Smooth muscle cell (in vitro differentiated cells): ENCODE data around the gene EXTL2. TPM values are rescaled to one million over a fixed set of nuclear protein-coding genes. Genes with fewer than 3 reads are reported as not detected.

Experiments used
- DNase-seq: peaks from one replicate; lab custom pipeline; 2025; ENCODE audit not compliant: unreplicated experiment; lab: John Stamatoyannopoulos, UW
- H2AFZ ChIP-seq: fragments of 200-600 bp; sonication (generic); 2 replicates; pipeline ENCODE4 v1.6.0; 2016; ENCODE audit warnings: antibody characterized with exemption, low read depth, mild to moderate bottlenecking
- H3F3A ChIP-seq: fragments of 200-600 bp; sonication (generic); 2 replicates; pipeline ENCODE4 v1.6.0; 2017; ENCODE audit warnings: antibody characterized with exemption, low read depth
- H3K27ac ChIP-seq: fragments of 200-600 bp; sonication (generic); 2 replicates; pipeline ENCODE4 v1.5.1; 2016; ENCODE audit warnings: low read depth, mild to moderate bottlenecking
- H3K27me3 ChIP-seq: fragments of 200-600 bp; sonication (generic); 2 replicates; pipeline ENCODE4 v1.6.1; 2016; ENCODE audit warnings: low read depth, mild to moderate bottlenecking
- H3K36me3 ChIP-seq: fragments of 200-600 bp; sonication (generic); 2 replicates; pipeline ENCODE4 v1.5.1; 2016; ENCODE audit warnings: low read depth
- H3K4me1 ChIP-seq: fragments of 200-600 bp; sonication (generic); 2 replicates; pipeline ENCODE4 v1.5.1; 2016; ENCODE audit warnings: low read depth
- H3K4me2 ChIP-seq: fragments of 200-600 bp; sonication (generic); 2 replicates; pipeline ENCODE4 v1.6.0; 2016; ENCODE audit warnings: mild to moderate bottlenecking
- H3K4me3 ChIP-seq: fragments of 200-600 bp; sonication (generic); 2 replicates; pipeline ENCODE4 v1.5.1; 2016; ENCODE audit warnings: mild to moderate bottlenecking
- H3K79me2 ChIP-seq: fragments of 200-600 bp; sonication (generic); 2 replicates; pipeline ENCODE4 v1.6.0; 2016; ENCODE audit warnings: low read depth, mild to moderate bottlenecking
- H3K9ac ChIP-seq: fragments of 200-600 bp; sonication (generic); 2 replicates; pipeline ENCODE4 v1.6.0; 2016; ENCODE audit warnings: low read depth
- H3K9me3 ChIP-seq: fragments of 200-600 bp; sonication (generic); replicated peaks from 2 replicates; pipeline ENCODE4 v1.5.1; 2016; ENCODE audit warnings: low read depth
- H4K20me1 ChIP-seq: fragments of 200-600 bp; sonication (generic); 2 replicates; pipeline ENCODE4 v1.6.0; 2016; ENCODE audit warnings: low read depth
- WGBS: methylation state at CpG from one replicate; pipeline ENCODE4 v1.1.7; 2016; ENCODE audit warnings: low lambda C conversion rate; 5-methylcytosine and 5-hydroxymethylcytosine counted together
- polyA plus RNA-seq: library from polyadenylated mRNA; unstranded; fragments of >200 nt; fragmentation: Nextera tagmentation; extraction: Ambion mirVana; gene quantifications from 2 replicates; pipeline ENCODE4 v1.2.1, GENCODE V29; 2016
- total RNA-seq: library from RNA; depleted of rRNA; stranded (reverse); fragments of >200 nt; gene quantifications from 2 replicates; pipeline ENCODE4 v1.2.3, GENCODE V29; 2014
- TF ChIP-seq, protein P1 (sequence below): fragments of 200-600 bp; sonication (generic); IDR thresholded peaks from 2 replicates; pipeline ENCODE4 v1.5.1; 2017; ENCODE audit warnings: borderline replicate concordance, mild to moderate bottlenecking, antibody characterized with exemption; ENCODE audit not compliant: insufficient read depth, poor library complexity, severe bottlenecking

Gene EXTL2
- total and polyA plus RNA-seq, 2 experiments from 2014 or later: 51.9 to 54.3 TPM

DNA sequence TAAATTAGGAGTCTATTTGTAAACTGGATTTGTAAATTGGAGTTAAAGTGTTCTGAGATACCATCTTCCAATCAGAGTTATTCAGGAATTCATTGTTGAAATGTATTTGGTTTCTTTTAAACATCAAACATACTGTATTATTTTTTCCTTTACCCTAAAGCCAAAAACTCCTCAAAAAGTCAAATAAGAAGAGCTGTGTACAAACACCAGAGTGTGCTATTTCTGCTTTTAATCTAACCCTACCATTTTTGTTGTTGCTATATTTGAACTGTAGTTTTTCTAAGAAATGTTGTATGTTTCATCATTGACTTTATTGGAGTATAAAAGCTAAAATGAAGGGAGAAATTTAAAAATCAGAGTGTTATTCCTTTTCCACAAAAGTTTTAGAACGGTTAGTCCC lies 37.1 kb upstream of the EXTL2 start:
- TF ChIP-seq, protein P1, sequence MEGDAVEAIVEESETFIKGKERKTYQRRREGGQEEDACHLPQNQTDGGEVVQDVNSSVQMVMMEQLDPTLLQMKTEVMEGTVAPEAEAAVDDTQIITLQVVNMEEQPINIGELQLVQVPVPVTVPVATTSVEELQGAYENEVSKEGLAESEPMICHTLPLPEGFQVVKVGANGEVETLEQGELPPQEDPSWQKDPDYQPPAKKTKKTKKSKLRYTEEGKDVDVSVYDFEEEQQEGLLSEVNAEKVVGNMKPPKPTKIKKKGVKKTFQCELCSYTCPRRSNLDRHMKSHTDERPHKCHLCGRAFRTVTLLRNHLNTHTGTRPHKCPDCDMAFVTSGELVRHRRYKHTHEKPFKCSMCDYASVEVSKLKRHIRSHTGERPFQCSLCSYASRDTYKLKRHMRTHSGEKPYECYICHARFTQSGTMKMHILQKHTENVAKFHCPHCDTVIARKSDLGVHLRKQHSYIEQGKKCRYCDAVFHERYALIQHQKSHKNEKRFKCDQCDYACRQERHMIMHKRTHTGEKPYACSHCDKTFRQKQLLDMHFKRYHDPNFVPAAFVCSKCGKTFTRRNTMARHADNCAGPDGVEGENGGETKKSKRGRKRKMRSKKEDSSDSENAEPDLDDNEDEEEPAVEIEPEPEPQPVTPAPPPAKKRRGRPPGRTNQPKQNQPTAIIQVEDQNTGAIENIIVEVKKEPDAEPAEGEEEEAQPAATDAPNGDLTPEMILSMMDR: no peak
- Histone ChIP-seq H3K9ac (no peak overlapping the region), H3K79me2 (peaks cover 4% of the 10 kb centered on the region), H3K36me3 (peaks cover 10% of the 10 kb centered on the region), H3K4me2 (no peak overlapping the region), H3F3A (no peaks in the 10 kb centered on the region), H3K4me3 (no peak overlapping the region), H3K27ac (no peak overlapping the region), H2AFZ (no peak overlapping the region), H4K20me1 (peaks cover 20% of the 10 kb centered on the region), H3K27me3 (no peaks in the 10 kb centered on the region), H3K4me1 (no peaks in the 10 kb centered on the region), H3K9me3 (no peaks in the 10 kb centered on the region)
- 87% methylated on average over 1 of the region's 1 CpG for WGBS
- DNase-seq: no peak

DNA sequence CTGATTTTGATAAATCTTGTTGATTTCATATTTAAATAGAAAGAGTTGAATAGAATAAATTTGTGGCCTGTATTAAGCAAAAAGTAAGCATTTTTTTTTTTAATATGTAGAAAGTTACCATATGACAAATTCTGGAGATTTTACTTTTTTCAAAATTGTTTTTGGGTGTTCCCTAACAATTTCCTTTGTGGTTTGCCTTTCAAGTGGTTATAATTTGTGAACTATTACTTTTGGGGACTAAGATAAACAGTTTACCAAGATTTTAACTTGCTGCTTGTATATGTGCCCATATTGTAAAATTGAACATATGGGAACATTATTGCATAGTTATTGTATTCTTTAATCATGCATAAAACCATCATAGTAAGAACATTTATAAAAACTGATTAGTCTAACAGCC lies 35.9 kb upstream of the EXTL2 start:
- peaks cover 4% of the 10 kb centered on the region for H3K79me2 ChIP-seq
- H3K9ac ChIP-seq: no peak overlapping the region
- no peaks in the 10 kb centered on the region for H3K4me1 ChIP-seq
- no peak overlapping the region for H2AFZ ChIP-seq
- H4K20me1 ChIP-seq: peaks cover 22% of the 10 kb centered on the region
- peaks cover 6% of the 10 kb centered on the region for H3K36me3 ChIP-seq
- TF ChIP-seq, protein P1: no peak
- no peak for DNase-seq
- no peaks in the 10 kb centered on the region for H3F3A ChIP-seq
- no peaks in the 10 kb centered on the region for H3K27me3 ChIP-seq
- H3K27ac ChIP-seq: no peak overlapping the region
- H3K9me3 ChIP-seq: no peaks in the 10 kb centered on the region
- H3K4me3 ChIP-seq: no peak overlapping the region
- no peak overlapping the region for H3K4me2 ChIP-seq

DNA sequence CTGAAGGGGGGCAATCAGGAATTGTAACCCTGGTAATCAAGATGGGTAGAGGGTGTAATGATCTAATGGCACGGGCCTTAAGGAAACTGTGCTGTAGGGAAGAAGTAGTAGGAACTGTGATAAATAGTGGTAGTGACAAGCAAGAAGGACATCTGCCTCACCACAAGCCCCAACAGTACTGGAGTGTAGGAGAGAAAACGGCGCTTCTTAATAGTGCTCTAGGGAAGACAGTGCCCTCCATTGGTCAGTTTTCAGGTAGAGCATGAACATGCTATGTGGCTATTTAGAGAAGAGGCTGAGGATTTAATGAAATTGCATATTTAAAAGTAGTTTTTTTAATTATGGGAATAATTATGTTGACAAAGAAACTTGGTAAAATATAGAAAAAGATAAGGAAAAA lies 33.5 kb upstream of the EXTL2 start:
- Histone ChIP-seq H4K20me1 (peaks cover 21% of the 10 kb centered on the region), H3K9me3 (no peaks in the 10 kb centered on the region), H3K27me3 (no peaks in the 10 kb centered on the region), H3K36me3 (peaks cover 6% of the 10 kb centered on the region), H3K9ac (no peak overlapping the region), H3K79me2 (peaks cover 4% of the 10 kb centered on the region), H3K4me1 (no peaks in the 10 kb centered on the region), H2AFZ (no peak overlapping the region), H3F3A (no peaks in the 10 kb centered on the region), H3K4me2 (no peak overlapping the region), H3K27ac (no peak overlapping the region), H3K4me3 (no peak overlapping the region)
- no peak for DNase-seq
- TF ChIP-seq, protein P1: no peak
- 88% methylated on average over 3 of the region's 3 CpGs for WGBS

DNA sequence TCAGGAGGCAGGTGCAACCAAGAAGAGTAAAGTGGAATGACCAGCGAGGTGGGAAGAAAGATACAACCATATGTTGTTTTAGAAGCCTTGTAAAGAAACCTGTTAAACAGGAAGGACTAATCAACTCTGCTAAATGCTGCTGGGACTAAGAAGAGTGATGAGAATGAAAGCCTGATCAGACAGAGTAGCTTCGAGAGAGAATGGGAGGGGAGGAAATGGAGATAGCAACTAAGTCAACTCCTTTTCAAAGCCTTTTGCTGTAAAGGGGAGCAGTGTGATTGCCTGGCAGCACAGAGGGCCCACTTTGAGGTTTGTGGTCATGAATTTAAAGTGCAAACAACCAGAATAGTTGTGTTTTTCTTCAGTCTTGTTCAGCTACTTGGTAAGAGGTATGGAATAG lies 32.6 kb upstream of the EXTL2 start:
- H3K4me2 ChIP-seq: no peak overlapping the region
- H3K9me3 ChIP-seq: no peaks in the 10 kb centered on the region
- no peak overlapping the region for H3K27ac ChIP-seq
- H3K79me2 ChIP-seq: peaks cover 7% of the 10 kb centered on the region
- 48% methylated on average over 2 of the region's 2 CpGs for WGBS
- TF ChIP-seq, protein P1: no peak
- no peaks in the 10 kb centered on the region for H3K4me1 ChIP-seq
- no peaks in the 10 kb centered on the region for H3F3A ChIP-seq
- no peak overlapping the region for H3K4me3 ChIP-seq
- no peak overlapping the region for H2AFZ ChIP-seq
- no peak overlapping the region for H3K9ac ChIP-seq
- H3K27me3 ChIP-seq: no peaks in the 10 kb centered on the region
- peaks cover 9% of the 10 kb centered on the region for H3K36me3 ChIP-seq
- H4K20me1 ChIP-seq: peaks cover 21% of the 10 kb centered on the region
- DNase-seq: no peak
